Caki2 (cell line): ENCODE measurements around the gene LHX6. TPM values are rescaled to one million over a fixed set of nuclear protein-coding genes. Genes with fewer than 3 reads are reported as not detected.

Source experiments
- DNase-seq: peaks from one replicate; pipeline ENCODE4 v3.0.0-alpha.2; 2015; ENCODE audit warnings: low read depth
- in situ Hi-C: cut with HindIII; loops from 2 replicates; pipeline ENCODE4 v1.10.0; 2016; ENCODE audit warnings: low sequenced_read_pairs, low pct_unique_long_range_greater_than_20kb, mixed read lengths
- total RNA-seq: library from RNA; depleted of rRNA; stranded (reverse); fragments of >200 nt; shearing (Covaris generic); gene quantifications from 2 replicates; pipeline ENCODE4 v1.2.3, GENCODE V29; 2014; ENCODE audit warnings: low replicate concordance

The LHX6 gene
- total RNA-seq, 1 experiment from 2014 or later, result 0.74 TPM

GRCh38 chr9:122202111-122202510, 26.6 kb downstream of the LHX6 start:
- in situ Hi-C loops, result no loop called here
- DNase-seq, result no peak

GRCh38 chr9:122201641-122202040, 27.1 kb downstream of the LHX6 start:
- DNase-seq, result no peak
- in situ Hi-C loops, result no loop called here

DNA sequence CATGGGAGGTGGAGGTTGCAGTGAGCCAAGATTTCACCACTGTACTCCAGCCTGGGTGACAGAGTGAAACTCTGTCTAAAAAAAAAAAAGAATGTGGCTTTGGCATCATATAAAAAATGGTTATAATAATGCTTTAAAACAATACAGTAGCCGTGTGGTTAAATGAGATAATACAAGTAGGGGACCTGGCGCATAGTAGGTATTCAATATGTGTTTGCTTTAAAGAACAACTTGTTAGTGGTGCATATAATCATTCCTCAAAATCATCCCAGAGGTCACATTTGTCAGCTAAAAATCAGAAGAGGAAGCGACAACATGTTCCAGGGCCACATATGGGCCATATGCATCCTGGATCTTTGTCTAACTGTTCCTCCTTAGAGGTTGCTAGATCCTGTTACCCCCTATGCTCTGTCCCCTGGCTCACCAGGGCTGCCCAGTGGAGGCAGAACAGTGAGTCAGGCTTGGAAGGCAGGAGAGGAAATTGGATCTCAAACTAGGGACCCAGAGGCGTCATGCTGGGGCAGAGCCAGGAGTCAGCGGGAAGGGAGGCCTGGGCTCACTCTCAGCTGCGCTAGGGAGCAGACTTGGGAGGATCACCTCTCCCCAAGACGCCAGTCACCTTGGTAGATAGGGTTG, 27.7 kb downstream of the LHX6 start:
- DNase-seq, result no peak
- in situ Hi-C loops, result no loop called here

DNA sequence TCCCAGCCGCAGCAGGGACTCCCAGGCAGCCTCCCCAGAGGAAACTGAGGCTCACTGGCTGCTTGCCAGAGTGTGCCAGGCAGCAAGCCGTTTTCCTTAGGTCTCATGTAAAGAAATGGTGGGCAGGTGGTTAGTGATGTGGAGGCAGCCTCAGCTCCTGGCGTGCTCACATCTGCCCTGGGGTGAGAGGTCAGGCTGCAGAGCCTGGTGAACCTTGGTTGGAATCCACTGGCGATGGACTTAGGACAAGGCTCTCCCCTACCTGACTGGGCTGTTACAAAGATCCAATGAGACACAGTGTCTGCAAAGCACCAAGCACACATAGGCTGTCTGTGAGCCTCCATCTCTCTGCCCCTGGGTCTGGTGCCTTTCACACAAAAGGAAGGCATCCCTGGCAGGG, 30.9 kb downstream of the LHX6 start:
- in situ Hi-C loops, result no loop called here
- DNase-seq, result no peak

DNA sequence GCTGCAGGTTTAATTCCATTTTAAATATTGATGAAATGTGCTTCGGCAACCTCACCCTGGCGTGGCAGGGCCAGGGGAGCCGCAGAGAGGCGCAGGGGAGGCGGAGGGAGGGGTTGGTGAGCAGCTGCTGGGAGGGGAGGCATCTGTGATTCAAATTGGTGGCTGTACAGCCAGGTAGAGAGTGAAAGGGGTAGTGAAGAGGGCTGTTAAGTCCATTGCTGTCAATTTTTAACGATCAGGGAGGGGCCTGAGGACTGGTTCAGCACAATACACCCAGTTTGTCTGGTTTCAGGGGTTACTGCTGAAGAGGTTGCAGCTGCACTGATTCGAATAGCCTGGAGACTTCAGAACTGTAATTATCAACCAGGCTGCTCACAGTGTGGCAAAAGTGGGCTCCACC, 31.3 kb downstream of the LHX6 start:
- in situ Hi-C loops, result no loop called here
- no peak for DNase-seq

DNA sequence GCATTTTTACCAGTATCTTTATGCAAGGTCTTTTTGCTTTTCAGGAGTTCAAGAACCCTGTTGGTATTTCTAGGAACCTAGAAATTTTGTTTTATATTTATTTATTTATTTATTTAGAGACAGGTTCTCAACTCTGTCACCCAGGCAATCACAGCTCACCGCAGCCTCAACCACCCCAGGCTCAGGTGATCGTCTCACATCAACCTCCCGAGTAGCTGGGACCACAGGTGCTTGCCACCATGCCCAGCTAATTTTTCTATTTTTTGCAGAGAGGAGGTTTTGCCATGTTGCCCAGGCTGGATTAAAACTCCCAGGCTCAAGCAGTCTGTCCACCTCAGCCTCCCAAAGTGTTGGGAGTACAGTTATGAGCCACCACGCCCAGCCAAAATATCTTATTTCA, 32.9 kb downstream of the LHX6 start:
- no peak for DNase-seq
- in situ Hi-C loops, result no loop called here

DNA sequence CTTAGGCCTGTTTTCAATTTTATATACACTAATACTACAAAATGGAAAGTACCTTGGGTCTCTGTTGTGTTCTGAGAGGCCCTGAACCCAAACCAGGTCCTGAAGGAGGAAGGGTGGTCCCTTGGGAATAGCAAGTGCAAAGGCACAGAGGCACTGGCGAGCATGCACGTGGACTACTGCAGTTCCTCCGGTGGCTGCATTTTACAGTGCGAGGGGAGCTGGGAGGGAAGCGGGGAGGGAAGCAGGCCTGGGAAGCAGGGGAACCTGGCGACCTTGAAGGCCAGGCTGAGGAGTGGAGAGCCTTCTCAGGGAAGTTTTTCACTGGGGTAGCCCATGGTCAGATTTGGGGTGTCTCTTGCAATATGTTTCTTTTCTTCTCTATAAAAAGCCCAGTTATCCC, 35.1 kb downstream of the LHX6 start:
- in situ Hi-C loops, result no loop called here
- no peak for DNase-seq

GRCh38 chr9:122192914-122193525, 35.7 kb downstream of the LHX6 start:
- in situ Hi-C loops, result no loop called here
- no peak for DNase-seq

GRCh38 chr9:122192261-122192875, 36.4 kb downstream of the LHX6 start:
- DNase-seq, result no peak
- in situ Hi-C loops, result no loop called here

DNA sequence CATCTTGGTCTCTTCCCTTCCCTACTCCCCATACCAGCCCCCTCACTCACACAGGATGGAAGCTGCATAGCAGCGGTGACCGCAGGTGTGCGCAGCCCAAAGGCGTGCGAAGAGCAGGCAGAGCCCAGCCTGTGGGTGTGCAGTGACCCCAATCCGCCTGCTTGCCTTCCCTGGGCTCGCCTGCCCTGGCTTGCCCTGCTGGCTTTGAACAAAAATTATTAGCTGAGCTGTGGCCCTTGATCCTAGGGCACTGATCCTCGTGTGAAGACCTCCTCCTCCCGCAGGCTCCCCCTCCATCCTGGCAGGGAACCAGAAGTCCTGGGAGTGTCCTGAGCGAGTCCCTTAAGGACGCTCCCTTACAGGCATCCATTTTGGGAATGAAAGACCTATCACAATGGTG, 37.2 kb downstream of the LHX6 start:
- no peak for DNase-seq
- in situ Hi-C loops, result no loop called here

DNA sequence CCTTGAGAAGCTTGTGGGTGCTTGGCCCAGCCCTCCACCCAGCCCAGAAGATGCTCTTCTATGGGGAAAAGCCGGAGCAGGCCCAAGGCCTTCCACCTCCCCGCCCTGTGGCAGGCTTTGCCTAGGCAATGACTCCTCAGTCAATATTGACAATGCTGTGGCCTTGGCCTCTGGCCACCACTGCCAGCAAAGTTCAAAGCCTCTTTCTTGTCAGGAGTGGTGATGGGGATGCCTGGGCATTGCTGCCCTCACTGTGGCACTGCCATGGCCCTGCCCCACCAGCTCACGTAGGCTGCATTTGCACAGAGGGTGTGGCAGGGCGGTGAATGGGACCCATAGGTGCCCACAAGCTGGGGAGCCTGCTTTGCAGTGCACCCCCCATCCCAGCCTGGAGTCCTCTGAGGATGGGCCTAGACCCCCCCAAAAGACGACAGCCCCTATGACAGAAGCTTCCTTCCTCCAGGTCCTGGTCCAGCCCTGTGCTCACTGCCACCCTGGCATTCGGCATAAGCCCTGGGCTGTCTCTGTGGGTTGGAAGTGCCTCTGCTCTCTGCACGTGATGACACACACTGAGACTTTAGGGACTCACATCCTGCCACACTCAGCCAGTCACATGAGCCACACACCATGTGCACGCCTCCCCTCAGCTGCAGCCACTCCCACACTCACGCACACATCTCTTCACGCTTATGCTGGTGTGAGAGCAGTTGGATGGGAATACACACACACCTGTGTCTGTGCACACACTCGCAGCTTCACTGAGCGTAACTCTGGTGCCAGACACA, 38.0 kb downstream of the LHX6 start:
- in situ Hi-C loops, result no loop called here
- no peak for DNase-seq

- in situ Hi-C loops, result no loop called here
- no peak for DNase-seq
Observed at GRCh38 chr9:122188369-122188768, 40.4 kb downstream of the LHX6 start.

- no peak for DNase-seq
- in situ Hi-C loops, result no loop called here
Observed at GRCh38 chr9:122186777-122187470, 41.8 kb downstream of the LHX6 start.

DNA sequence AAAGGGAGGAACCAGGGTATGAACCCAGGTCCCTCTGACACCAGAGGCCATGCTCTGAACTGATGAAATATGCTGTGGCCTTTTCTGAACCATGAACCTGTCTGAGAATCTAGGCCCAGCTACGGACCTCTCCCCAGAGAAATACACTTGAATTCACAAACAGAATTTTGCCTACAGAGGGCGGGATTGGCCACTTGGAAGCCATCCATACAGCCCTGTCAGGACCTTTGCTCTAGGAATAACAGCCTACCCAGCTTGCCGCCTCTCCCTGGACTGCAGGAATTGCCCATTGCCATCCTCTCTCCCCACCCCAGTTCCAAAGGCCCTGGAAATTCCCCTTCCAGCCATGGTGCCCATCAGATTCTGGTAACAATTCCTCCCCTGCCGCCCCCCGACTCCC, 42.5 kb downstream of the LHX6 start:
- in situ Hi-C loops, result no loop called here
- DNase-seq, result no peak

DNA sequence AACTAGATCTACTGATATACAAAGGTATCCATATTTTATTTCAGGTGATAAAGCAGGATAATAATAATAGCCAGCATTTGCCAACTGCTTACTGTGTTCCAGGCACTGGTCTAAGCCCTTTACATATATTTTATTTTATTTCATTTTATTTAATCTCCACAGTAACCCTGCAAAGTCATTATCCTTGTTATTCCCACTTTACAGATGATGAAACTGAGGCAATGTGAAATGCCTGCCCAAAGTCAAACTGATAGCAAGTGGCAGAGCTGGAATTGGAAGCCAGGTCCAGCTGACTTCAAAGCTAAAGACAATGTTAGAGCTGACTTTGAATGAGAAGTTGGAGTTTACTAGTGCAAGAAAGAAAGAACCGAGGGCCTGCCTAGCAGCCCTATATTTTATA, 44.2 kb downstream of the LHX6 start:
- no peak for DNase-seq
- in situ Hi-C loops, result no loop called here

GRCh38 chr9:122183501-122183900, 45.3 kb downstream of the LHX6 start:
- in situ Hi-C loops, result no loop called here
- no peak for DNase-seq

DNA sequence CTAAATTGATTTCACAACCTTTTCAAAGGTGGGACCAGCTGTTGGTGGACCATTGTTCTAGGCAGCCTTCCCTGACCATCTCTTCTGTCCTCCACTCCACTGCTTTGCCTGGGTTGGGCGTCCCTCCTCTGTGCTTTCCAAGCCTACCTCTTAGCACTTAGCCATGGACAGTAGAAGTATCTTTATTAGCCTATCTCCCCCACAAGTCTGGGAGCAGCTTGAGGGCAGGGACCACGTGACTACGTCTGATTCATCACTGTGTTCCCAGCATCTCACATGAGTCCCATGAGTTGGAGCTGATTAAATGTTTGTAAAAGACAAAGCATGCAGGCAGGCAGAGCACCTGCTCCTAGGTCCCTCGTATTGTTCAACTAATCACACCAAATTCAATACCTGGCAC, 48.1 kb downstream of the LHX6 start:
- peak; percentile 64 for DNase-seq
- in situ Hi-C loops, result no loop called here

DNA sequence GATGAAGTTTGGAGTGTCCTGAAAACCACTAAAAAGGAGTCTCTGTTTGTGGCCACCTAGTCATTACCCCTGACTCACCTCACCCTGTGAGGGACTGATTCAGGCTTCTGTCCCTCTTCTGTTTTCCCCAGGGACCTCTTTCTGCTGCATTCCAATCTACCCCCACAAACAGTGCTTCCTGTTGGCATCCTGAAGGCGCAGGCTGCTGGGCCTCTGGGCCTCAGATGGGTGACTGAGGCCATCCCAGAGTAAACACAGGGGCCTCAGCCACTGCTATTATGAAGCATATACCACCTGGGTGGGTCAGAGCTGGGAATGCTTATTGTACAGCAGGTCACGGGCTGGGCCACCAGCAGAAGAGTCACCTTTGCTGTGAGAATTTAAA, 49.1 kb downstream of the LHX6 start:
- in situ Hi-C loops, result no loop called here
- no peak for DNase-seq
